ENCODE measurements around the gene IL17D. TPM values are rescaled to one million over a fixed set of nuclear protein-coding genes. Genes with fewer than 3 reads are reported as not detected.
A peak's percentile ranks its signal among the peaks of the same experiment; 100 is the strongest.

The IL17D gene
- total RNA-seq, 1 donor from 2014 or later = 8.6 TPM

DNA sequence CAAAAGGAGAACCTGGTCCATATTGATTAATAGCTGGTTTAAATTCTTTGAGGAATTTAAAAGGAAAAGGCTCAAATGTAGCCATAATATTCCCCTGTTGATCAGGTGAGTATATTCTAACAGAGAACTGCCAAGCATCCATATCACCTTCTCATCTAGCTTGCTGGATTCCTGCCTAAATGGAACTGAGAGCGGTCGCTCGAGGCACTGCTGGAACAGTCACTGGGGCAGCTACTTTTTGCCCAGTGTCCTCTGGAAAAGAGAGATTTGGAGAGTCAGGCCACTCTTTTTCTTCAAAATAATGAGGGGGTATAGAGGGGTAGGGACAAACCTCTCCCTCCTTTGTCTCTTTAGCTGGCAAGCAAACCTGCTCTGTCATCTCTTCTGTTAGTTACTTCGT is 19.5 kb upstream of the IL17D start:
- Mint-ChIP-seq H3K27ac (ENCODE audit: unreplicated experiment) (no peak overlapping the region), H3K27me3 (ENCODE audit: unreplicated experiment) (no peaks in the 10 kb centered on the region), H3K9me3 (ENCODE audit: unreplicated experiment) (no peaks in the 10 kb centered on the region)

DNA sequence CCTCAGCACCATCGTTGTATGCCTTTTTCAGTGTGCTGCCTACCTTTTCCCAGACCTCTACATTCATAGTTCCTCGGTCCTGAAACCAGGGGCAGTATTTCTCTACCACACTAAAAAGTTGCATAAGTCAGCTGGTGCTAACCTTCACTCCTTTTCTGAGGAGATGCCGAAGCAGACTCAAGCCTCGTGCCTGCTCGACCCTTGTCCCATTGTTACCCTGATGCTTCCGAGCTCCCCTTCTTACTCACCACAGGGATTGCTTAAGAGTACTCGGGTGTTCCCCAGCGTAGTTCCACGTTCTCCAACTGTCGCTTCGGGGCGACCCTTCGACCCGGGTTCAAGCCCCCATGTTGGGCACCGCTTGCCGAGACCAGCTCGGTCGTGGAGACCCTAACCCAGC is 19.0 kb upstream of the IL17D start:
- H3K9me3 Mint-ChIP-seq (ENCODE audit: unreplicated experiment) = no peaks in the 10 kb centered on the region
- H3K36me3 Mint-ChIP-seq (ENCODE audit: unreplicated experiment) = peaks cover 7% of the 10 kb centered on the region
- no peaks in the 10 kb centered on the region for H3K27me3 Mint-ChIP-seq (ENCODE audit: unreplicated experiment)
- H3K4me1 Mint-ChIP-seq (ENCODE audit: unreplicated experiment) = peaks cover 11% of the 10 kb centered on the region
- no peak for DNase-seq (ENCODE audit: extremely low spot score, unreplicated experiment)
- no peak overlapping the region for H3K4me3 Mint-ChIP-seq (ENCODE audit: unreplicated experiment)
- H3K27ac Mint-ChIP-seq (ENCODE audit: unreplicated experiment) = no peak overlapping the region
- TF ChIP-seq, protein P1, sequence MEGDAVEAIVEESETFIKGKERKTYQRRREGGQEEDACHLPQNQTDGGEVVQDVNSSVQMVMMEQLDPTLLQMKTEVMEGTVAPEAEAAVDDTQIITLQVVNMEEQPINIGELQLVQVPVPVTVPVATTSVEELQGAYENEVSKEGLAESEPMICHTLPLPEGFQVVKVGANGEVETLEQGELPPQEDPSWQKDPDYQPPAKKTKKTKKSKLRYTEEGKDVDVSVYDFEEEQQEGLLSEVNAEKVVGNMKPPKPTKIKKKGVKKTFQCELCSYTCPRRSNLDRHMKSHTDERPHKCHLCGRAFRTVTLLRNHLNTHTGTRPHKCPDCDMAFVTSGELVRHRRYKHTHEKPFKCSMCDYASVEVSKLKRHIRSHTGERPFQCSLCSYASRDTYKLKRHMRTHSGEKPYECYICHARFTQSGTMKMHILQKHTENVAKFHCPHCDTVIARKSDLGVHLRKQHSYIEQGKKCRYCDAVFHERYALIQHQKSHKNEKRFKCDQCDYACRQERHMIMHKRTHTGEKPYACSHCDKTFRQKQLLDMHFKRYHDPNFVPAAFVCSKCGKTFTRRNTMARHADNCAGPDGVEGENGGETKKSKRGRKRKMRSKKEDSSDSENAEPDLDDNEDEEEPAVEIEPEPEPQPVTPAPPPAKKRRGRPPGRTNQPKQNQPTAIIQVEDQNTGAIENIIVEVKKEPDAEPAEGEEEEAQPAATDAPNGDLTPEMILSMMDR (IDR thresholded peaks at IDR 0.05) = no peak

More for the DNA sequence above, 19.5 kb upstream of the IL17D start:
- H3K4me1 Mint-ChIP-seq (ENCODE audit: unreplicated experiment) = peaks cover 11% of the 10 kb centered on the region
- TF ChIP-seq, protein P1 (IDR thresholded peaks at IDR 0.05) = no peak
- DNase-seq (ENCODE audit: extremely low spot score, unreplicated experiment) = no peak
- H3K36me3 Mint-ChIP-seq (ENCODE audit: unreplicated experiment) = peaks cover 5% of the 10 kb centered on the region
- no peak overlapping the region for H3K4me3 Mint-ChIP-seq (ENCODE audit: unreplicated experiment)

DNA sequence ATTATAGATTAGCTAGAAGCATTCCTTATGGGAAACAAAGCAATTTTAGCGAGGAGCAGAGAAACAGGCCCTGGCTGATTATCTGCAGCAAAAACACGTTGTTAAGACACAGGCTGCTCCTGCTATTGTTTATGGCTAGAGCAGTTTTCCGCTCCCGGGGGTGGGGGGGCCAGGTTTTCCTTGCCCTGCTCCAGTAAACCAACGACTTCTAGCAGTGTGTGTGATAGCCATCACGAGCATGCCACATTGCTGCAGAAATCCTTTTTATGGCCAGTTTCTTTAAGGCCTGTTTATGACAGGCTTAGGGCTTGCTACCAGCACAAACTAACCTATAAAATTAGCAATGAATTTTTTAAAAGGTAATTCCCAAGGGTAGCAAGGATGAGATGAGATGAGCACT is 18.4 kb upstream of the IL17D start:
- H3K27ac Mint-ChIP-seq (ENCODE audit: unreplicated experiment) = no peak overlapping the region
- H3K9me3 Mint-ChIP-seq (ENCODE audit: unreplicated experiment) = no peaks in the 10 kb centered on the region
- peaks cover 11% of the 10 kb centered on the region for H3K4me1 Mint-ChIP-seq (ENCODE audit: unreplicated experiment)
- no peak for DNase-seq (ENCODE audit: extremely low spot score, unreplicated experiment)
- no peaks in the 10 kb centered on the region for H3K27me3 Mint-ChIP-seq (ENCODE audit: unreplicated experiment)
- no peak overlapping the region for H3K4me3 Mint-ChIP-seq (ENCODE audit: unreplicated experiment)
- peaks cover 8% of the 10 kb centered on the region for H3K36me3 Mint-ChIP-seq (ENCODE audit: unreplicated experiment)
- TF ChIP-seq, protein P1 (IDR thresholded peaks at IDR 0.05) = no peak

DNA sequence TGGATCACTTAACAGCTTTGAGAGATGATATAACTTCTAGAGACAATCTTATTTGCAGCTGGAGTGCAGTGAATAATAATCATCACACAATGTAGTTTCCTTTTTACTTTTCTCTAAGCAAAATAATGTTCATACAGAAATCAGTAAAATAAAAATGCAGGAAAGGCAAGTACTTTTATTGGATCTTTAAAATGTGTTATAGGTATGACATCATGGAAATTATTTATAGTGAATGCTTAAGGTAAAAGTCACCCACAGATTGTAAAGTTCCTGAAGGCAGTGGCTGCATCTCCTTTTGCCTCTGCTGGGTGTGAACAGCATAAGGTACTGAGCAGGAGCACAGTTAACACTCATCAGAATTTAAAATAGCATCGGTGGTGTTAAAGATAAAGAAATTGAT is 17.3 kb upstream of the IL17D start:
- Mint-ChIP-seq H3K4me1 (ENCODE audit: unreplicated experiment) (peaks cover 11% of the 10 kb centered on the region), H3K4me3 (ENCODE audit: unreplicated experiment) (no peak overlapping the region), H3K36me3 (ENCODE audit: unreplicated experiment) (peaks cover 8% of the 10 kb centered on the region), H3K9me3 (ENCODE audit: unreplicated experiment) (no peaks in the 10 kb centered on the region), H3K27ac (ENCODE audit: unreplicated experiment) (no peak overlapping the region), H3K27me3 (ENCODE audit: unreplicated experiment) (no peaks in the 10 kb centered on the region)
- TF ChIP-seq, protein P1 (IDR thresholded peaks at IDR 0.05) = no peak
- DNase-seq (ENCODE audit: extremely low spot score, unreplicated experiment) = no peak

DNA sequence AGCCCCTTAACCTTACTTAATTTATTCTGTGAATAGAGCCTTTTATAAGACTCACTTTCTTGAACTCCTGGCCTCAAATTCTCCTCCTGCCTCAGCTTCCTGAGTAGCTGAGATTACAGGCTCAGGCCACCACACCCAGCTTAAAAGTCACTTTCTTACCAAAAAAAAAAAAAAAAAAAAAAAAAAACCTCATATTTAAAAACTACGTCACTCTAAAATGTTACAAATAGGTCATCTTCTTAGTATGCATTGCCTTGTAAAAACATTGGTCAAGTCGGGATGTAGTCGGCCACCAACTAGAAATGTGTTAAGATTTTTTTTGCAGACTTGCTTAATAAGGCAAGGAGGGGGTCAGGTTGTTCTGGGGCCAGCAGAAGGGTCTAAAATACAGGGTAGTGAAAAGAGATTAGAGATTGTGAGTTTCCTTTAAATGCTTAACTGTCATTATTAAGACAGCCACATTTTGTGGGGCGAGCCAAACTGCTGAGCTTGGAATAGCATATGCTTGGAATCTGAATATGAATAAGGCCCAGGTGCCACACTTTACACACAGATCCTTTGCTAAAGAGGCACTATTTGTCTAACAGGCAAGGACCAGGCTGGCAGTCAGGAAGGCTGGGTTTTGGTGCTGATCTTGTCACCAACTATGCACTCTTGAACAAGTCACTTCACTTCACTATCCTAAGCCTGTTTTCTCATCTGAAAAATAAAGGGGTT is 16.5 kb upstream of the IL17D start:
- no peaks in the 10 kb centered on the region for H3K27me3 Mint-ChIP-seq (ENCODE audit: unreplicated experiment)
- TF ChIP-seq, protein P1 (IDR thresholded peaks at IDR 0.05) = no peak
- no peak for DNase-seq (ENCODE audit: extremely low spot score, unreplicated experiment)
- H3K9me3 Mint-ChIP-seq (ENCODE audit: unreplicated experiment) = no peaks in the 10 kb centered on the region
- H3K27ac Mint-ChIP-seq (ENCODE audit: unreplicated experiment) = peak overlapping the region; percentile 25
- no peak overlapping the region for H3K4me3 Mint-ChIP-seq (ENCODE audit: unreplicated experiment)
- peaks cover 8% of the 10 kb centered on the region for H3K36me3 Mint-ChIP-seq (ENCODE audit: unreplicated experiment)
- peaks cover 9% of the 10 kb centered on the region for H3K4me1 Mint-ChIP-seq (ENCODE audit: unreplicated experiment)
